Ishikawa (cell line): ENCODE measurements around the gene CX3CR1.

Experiments
- CEBPB ChIP-seq: IDR thresholded peaks from 2 replicates; pipeline ENCODE4 v1.6.1; 2012
- CREB1 ChIP-seq: IDR thresholded peaks from 2 replicates; pipeline ENCODE4 v1.6.1; 2012; ENCODE audit warnings: low read depth
- EGR1 ChIP-seq: IDR thresholded peaks from 2 replicates; pipeline ENCODE4 v1.6.1; 2012
- EP300 ChIP-seq: IDR thresholded peaks from 2 replicates; pipeline ENCODE4 v1.6.1; 2012; ENCODE audit warnings: borderline replicate concordance
- FOXM1 ChIP-seq: IDR thresholded peaks from 2 replicates; pipeline ENCODE4 v1.6.1; 2012; ENCODE audit warnings: low read depth, borderline replicate concordance
- NFIC ChIP-seq: IDR thresholded peaks from 2 replicates; pipeline ENCODE4 v1.6.1; 2012
- RAD21 ChIP-seq: IDR thresholded peaks from 2 replicates; pipeline ENCODE4 v1.6.1; 2012; ENCODE audit warnings: low read depth
- TAF1 ChIP-seq: IDR thresholded peaks from 2 replicates; pipeline ENCODE4 v1.6.1; 2012; ENCODE audit warnings: low read depth, mild to moderate bottlenecking
- TCF12 ChIP-seq: IDR thresholded peaks from 2 replicates; pipeline ENCODE4 v1.6.1; 2012; ENCODE audit warnings: low read depth
- TEAD4 ChIP-seq: IDR thresholded peaks from 2 replicates; pipeline ENCODE4 v1.6.1; 2012
- YY1 ChIP-seq: IDR thresholded peaks from 2 replicates; pipeline ENCODE4 v1.6.1; 2012; ENCODE audit warnings: low read depth
- ZBTB7A ChIP-seq: IDR thresholded peaks from 2 replicates; pipeline ENCODE4 v1.6.1; 2012; ENCODE audit warnings: low read depth
- TF ChIP-seq, protein P1 (sequence below): IDR thresholded peaks from 2 replicates; pipeline ENCODE4 v1.6.1; 2012
- TF ChIP-seq, protein P2 (sequence below): IDR thresholded peaks from 2 replicates; pipeline ENCODE4 v1.6.1; 2012; ENCODE audit warnings: low read depth, mild to moderate bottlenecking
- TF ChIP-seq, protein P3 (sequence below): IDR thresholded peaks from 2 replicates; pipeline ENCODE4 v1.6.1; 2012

Gene CX3CR1

GRCh38 chr3:39250116-39250747, 29.6 kb downstream of the CX3CR1 start:
- TF ChIP-seq EGR1 (no peak), CREB1 (no peak), CEBPB (no peak), FOXM1 (no peak), ZBTB7A (no peak), TCF12 (no peak), YY1 (no peak), NFIC (no peak), TAF1 (no peak), EP300 (no peak), TEAD4 (no peak), RAD21 (no peak)
- TF ChIP-seq, protein P1, sequence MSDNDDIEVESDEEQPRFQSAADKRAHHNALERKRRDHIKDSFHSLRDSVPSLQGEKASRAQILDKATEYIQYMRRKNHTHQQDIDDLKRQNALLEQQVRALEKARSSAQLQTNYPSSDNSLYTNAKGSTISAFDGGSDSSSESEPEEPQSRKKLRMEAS: no peak
- TF ChIP-seq, protein P2, sequence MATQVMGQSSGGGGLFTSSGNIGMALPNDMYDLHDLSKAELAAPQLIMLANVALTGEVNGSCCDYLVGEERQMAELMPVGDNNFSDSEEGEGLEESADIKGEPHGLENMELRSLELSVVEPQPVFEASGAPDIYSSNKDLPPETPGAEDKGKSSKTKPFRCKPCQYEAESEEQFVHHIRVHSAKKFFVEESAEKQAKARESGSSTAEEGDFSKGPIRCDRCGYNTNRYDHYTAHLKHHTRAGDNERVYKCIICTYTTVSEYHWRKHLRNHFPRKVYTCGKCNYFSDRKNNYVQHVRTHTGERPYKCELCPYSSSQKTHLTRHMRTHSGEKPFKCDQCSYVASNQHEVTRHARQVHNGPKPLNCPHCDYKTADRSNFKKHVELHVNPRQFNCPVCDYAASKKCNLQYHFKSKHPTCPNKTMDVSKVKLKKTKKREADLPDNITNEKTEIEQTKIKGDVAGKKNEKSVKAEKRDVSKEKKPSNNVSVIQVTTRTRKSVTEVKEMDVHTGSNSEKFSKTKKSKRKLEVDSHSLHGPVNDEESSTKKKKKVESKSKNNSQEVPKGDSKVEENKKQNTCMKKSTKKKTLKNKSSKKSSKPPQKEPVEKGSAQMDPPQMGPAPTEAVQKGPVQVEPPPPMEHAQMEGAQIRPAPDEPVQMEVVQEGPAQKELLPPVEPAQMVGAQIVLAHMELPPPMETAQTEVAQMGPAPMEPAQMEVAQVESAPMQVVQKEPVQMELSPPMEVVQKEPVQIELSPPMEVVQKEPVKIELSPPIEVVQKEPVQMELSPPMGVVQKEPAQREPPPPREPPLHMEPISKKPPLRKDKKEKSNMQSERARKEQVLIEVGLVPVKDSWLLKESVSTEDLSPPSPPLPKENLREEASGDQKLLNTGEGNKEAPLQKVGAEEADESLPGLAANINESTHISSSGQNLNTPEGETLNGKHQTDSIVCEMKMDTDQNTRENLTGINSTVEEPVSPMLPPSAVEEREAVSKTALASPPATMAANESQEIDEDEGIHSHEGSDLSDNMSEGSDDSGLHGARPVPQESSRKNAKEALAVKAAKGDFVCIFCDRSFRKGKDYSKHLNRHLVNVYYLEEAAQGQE: no peak
- TF ChIP-seq, protein P3, sequence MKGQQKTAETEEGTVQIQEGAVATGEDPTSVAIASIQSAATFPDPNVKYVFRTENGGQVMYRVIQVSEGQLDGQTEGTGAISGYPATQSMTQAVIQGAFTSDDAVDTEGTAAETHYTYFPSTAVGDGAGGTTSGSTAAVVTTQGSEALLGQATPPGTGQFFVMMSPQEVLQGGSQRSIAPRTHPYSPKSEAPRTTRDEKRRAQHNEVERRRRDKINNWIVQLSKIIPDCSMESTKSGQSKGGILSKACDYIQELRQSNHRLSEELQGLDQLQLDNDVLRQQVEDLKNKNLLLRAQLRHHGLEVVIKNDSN: no peak

- TF ChIP-seq CEBPB (no peak), TEAD4 (no peak), TAF1 (no peak), NFIC (no peak), ZBTB7A (no peak), EGR1 (no peak)
Measured at GRCh38 chr3:39249453-39250115, 30.3 kb downstream of the CX3CR1 start.

DNA sequence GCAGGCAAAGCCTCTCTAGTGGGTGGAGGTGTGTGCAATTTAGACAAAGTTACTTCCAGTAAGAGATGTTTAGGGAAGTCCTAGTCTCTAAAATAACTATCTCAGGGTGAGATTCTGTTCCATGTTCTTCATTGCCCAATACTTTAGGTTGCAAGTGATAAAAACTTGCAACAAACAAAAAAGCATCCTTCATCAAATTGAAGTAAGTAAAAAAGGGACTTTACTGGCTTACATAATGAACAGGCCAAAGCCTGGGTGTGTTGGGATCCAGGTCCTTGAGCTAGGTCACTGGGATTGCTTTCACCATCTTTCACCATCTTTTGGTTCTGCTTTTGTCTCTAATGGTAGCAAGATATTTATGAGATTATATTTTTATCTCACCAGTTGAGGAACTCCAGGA, 38.3 kb downstream of the CX3CR1 start:
- TF ChIP-seq TCF12: no peak
- TF ChIP-seq, protein P3: no peak
- TF ChIP-seq TEAD4: no peak
- TF ChIP-seq TAF1: no peak
- no peak for TF ChIP-seq ZBTB7A
- TF ChIP-seq, protein P2: no peak
- no peak for TF ChIP-seq FOXM1
- TF ChIP-seq CREB1: no peak
- TF ChIP-seq YY1: no peak
- TF ChIP-seq EP300: no peak
- TF ChIP-seq, protein P1: no peak

GRCh38 chr3:39237027-39237426, 42.8 kb downstream of the CX3CR1 start:
- TF ChIP-seq FOXM1 (no peak), CREB1 (no peak), RAD21 (no peak), ZBTB7A (no peak), YY1 (no peak), EP300 (no peak), CEBPB (no peak), EGR1 (no peak), TEAD4 (no peak), TAF1 (no peak), NFIC (no peak), TCF12 (no peak)
- TF ChIP-seq, protein P1: no peak
- TF ChIP-seq, protein P2: no peak
